Neutrophil (primary cell): ENCODE results near the gene PRRX2.
"Not testable (repeated sequence)": the region's sequence is repeated elsewhere in the genome, so short reads cannot be mapped to it uniquely, and the experiment has no call there.

Experiments
- H3K27ac ChIP-seq: fragments of 200-600 bp; sonication (generic); 2 replicates; pipeline ENCODE4 v1.5.1; 2016; ENCODE audit warnings: mild to moderate bottlenecking, moderate library complexity
- H3K27me3 ChIP-seq: fragments of 200-600 bp; sonication (generic); 2 replicates; pipeline ENCODE4 v1.6.0; 2016; ENCODE audit warnings: mild to moderate bottlenecking
- H3K36me3 ChIP-seq: fragments of 200-600 bp; sonication (generic); 2 replicates; pipeline ENCODE4 v1.5.1; 2017
- H3K4me1 ChIP-seq, 2 experiments: fragments of 200-600 bp in 1 of 2; sonication (generic) in 1 of 2; 1 replicate in 1 of 2; 2 replicates in 1 of 2; pipeline versions ENCODE4 v1.5.1 to v1.6.1; 2013 to 2016; ENCODE audit warnings: low read depth in 1 of 2, low read length in 1 of 2, mild to moderate bottlenecking in 1 of 2, moderate library complexity in 1 of 2; ENCODE audit not compliant: control insufficient read depth in 1 of 2, insufficient read depth in 1 of 2
- H3K4me3 ChIP-seq, 2 experiments: fragments of 200-600 bp in 1 of 2; sonication (generic) in 1 of 2; 1 replicate in 1 of 2; 2 replicates in 1 of 2; pipeline ENCODE4 v1.5.1; 2013 to 2016; ENCODE audit warnings: low read depth in 1 of 2, low read length in 1 of 2, mild to moderate bottlenecking in 1 of 2, moderate library complexity in 1 of 2
- H3K9me3 ChIP-seq: fragments of 200-600 bp; sonication (generic); 2 replicates; pipeline ENCODE4 v1.5.1; 2016
- CTCF ChIP-seq: fragments of 200-600 bp; sonication (generic); IDR thresholded peaks from 2 replicates; pipeline ENCODE4 v1.5.1; 2016; ENCODE audit warnings: antibody characterized with exemption

PRRX2 gene

GRCh38 chr9:129759319-129759718 lies 93.9 kb downstream of the PRRX2 start:
- no peak overlapping the region for H3K4me3 ChIP-seq
- peaks cover 2% of the 10 kb centered on the region for H3K27me3 ChIP-seq
- peaks cover 40 to 47% of the 10 kb centered on the region in 2 experiments for H3K4me1 ChIP-seq
- H3K27ac ChIP-seq = no peak overlapping the region
- no peaks in the 10 kb centered on the region for H3K36me3 ChIP-seq
- TF ChIP-seq CTCF = no peak
- H3K9me3 ChIP-seq = no peaks in the 10 kb centered on the region

- TF ChIP-seq CTCF = no peak
- Histone ChIP-seq H3K36me3 (no peaks in the 10 kb centered on the region), H3K27ac (no peak overlapping the region), H3K9me3 (no peaks in the 10 kb centered on the region), H3K4me3 (no peak overlapping the region), H3K4me1 (peaks cover 40 to 47% of the 10 kb centered on the region in 2 experiments), H3K27me3 (no peaks in the 10 kb centered on the region)
Observed at GRCh38 chr9:129759804-129760502, 94.5 kb downstream of the PRRX2 start.

GRCh38 chr9:129760784-129761183 lies 95.3 kb downstream of the PRRX2 start:
- not testable (repeated sequence) for H3K27me3 ChIP-seq, H3K4me3 ChIP-seq, H3K9me3 ChIP-seq, H3K36me3 ChIP-seq, H3K27ac ChIP-seq
- H3K4me1 ChIP-seq = peaks cover 40 to 47% of the 10 kb centered on the region in 2 experiments

- Histone ChIP-seq H3K27ac (peak overlapping the region; percentile 87), H3K9me3 (no peaks in the 10 kb centered on the region), H3K4me1 (peaks cover 40 to 46% of the 10 kb centered on the region in 2 experiments), H3K27me3 (no peaks in the 10 kb centered on the region), H3K36me3 (no peaks in the 10 kb centered on the region), H3K4me3 (no peak overlapping the region)
- TF ChIP-seq CTCF = no peak
Observed at GRCh38 chr9:129761293-129761900, 96.0 kb downstream of the PRRX2 start.

- H3K36me3 ChIP-seq = no peaks in the 10 kb centered on the region
- H3K27me3 ChIP-seq = no peaks in the 10 kb centered on the region
- no peaks in the 10 kb centered on the region for H3K9me3 ChIP-seq
- no peak overlapping the region for H3K4me3 ChIP-seq
- peaks cover 36 to 40% of the 10 kb centered on the region in 2 experiments for H3K4me1 ChIP-seq
- TF ChIP-seq CTCF = no peak
- peak overlapping the region; percentile 87 for H3K27ac ChIP-seq
Observed at GRCh38 chr9:129761901-129762369, 96.5 kb downstream of the PRRX2 start.

GRCh38 chr9:129762370-129762984 lies 97.0 kb downstream of the PRRX2 start:
- not testable (repeated sequence) for H3K9me3 ChIP-seq, H3K27me3 ChIP-seq, H3K4me3 ChIP-seq, H3K36me3 ChIP-seq
- peak overlapping the region; percentile 87 for H3K27ac ChIP-seq
- peaks cover 31 to 35% of the 10 kb centered on the region in 2 experiments for H3K4me1 ChIP-seq
